Activated naive CD8-positive, alpha-beta T cell treated with anti-CD3 and anti-CD28 coated beads, Interleukin-2, amount 10 ng/mL, durations not matched to agents 7 days and 5 days (primary cell): Measurements from ENCODE around the gene SEC22C. TPM values are rescaled to one million over a fixed set of nuclear protein-coding genes. Genes with fewer than 3 reads are reported as not detected.

Source experiments
- ATAC-seq: fragments of 150-1000 bp; cut with Tn5 transposase; one replicate; pipeline ENCODE4 v1.10.0; 2021; ENCODE audit warnings: low read depth, moderate library complexity
- POLR2A ChIA-PET: fragments of 350-600 bp; sonication (Branson Sonifier 250); formaldehyde crosslinking; loops from one replicate; lab custom pipeline; 2021; ENCODE audit warnings: antibody characterized with exemption; lab: Charles Lee
- DNase-seq: peaks from one replicate; pipeline ENCODE4 v3.0.0; 2021
- H3K27ac Mint-ChIP-seq: one replicate; pipeline ENCODE4 v1.8.0; 2022; ENCODE audit warnings: mild to moderate bottlenecking, mixed read lengths
- H3K27me3 Mint-ChIP-seq: one replicate; pipeline ENCODE4 v1.8.0; 2022; ENCODE audit warnings: mild to moderate bottlenecking, moderate library complexity, mixed read lengths
- H3K36me3 Mint-ChIP-seq: one replicate; pipeline ENCODE4 v1.8.0; 2021; ENCODE audit warnings: mild to moderate bottlenecking, mixed read lengths
- H3K4me1 Mint-ChIP-seq: one replicate; pipeline ENCODE4 v1.8.0; 2021; ENCODE audit warnings: mixed read lengths
- H3K4me3 Mint-ChIP-seq: one replicate; pipeline ENCODE4 v1.8.0; 2022; ENCODE audit warnings: mild to moderate bottlenecking, moderate library complexity, mixed read lengths
- H3K9me3 Mint-ChIP-seq: one replicate; pipeline ENCODE4 v1.8.0; 2021; ENCODE audit warnings: mixed read lengths
- total RNA-seq, 2 experiments: library from RNA; stranded (reverse); gene quantifications; one replicate each; pipeline ENCODE4 v1.2.3, GENCODE V29; 2021

Gene SEC22C
- total RNA-seq, 2 experiments from 2014 or later: 52.5 to 53.0 TPM

DNA sequence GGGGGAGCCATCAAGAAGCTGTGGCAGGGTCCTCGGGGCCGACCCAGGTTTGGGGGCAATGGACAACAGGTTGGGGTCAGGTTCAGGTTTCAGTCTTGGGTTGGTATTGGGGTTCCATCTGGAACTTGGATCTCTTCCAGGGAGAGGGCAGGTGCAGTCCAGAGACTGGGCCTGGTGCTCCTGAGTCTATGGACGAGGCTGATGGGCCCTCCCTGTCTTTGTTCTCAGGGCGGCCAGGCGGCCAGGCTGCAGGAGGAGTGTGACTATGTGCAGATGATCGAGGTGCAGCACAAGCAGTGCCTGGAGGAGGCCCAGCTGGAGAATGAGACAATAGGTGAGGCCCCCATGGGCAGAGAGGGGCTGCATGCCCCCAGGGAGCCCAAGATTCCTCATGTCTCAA lies 68.2 kb downstream of the SEC22C start:
- DNase-seq (no peak), ATAC-seq (no peak)
- Mint-ChIP-seq H3K27ac (peak overlapping the region; percentile 4), H3K27me3 (no peaks in the 10 kb centered on the region), H3K36me3 (peaks cover 4% of the 10 kb centered on the region), H3K9me3 (no peaks in the 10 kb centered on the region), H3K4me1 (peaks cover 15% of the 10 kb centered on the region), H3K4me3 (no peak overlapping the region)
- POLR2A ChIA-PET: interaction anchor here (1.4 kb wide), 1 partner anchor 11 kb away, joined by 6 read pairs; the partner anchor contains the start of gene VIPR1

DNA sequence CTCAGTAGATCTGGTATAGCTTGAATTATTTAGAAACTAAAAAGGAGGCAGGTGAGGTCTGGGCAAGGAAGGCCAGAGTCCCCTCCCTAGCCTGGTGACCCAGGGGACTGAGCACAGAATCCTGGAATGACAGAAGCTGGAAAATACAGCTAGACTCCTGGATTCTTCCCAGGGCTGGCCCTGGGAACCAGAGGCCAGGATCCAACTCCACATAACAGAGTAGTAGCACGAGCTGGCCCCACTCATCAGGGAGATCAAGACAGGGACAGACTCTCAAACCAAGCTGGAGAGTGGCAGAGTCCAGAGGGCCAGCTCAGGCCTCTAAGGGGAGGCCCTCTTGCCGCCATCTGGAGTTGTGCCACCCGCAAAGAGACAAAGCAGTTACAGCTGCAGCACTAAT lies 68.6 kb downstream of the SEC22C start:
- ATAC-seq (no peak), DNase-seq (no peak)
- Mint-ChIP-seq H3K27ac (no peak overlapping the region), H3K4me3 (no peak overlapping the region), H3K36me3 (peaks cover 4% of the 10 kb centered on the region), H3K27me3 (no peaks in the 10 kb centered on the region), H3K4me1 (peaks cover 17% of the 10 kb centered on the region), H3K9me3 (no peaks in the 10 kb centered on the region)
- POLR2A ChIA-PET: interaction anchor here (1.4 kb wide), 1 partner anchor 11 kb away, joined by 6 read pairs; the partner anchor contains the start of gene VIPR1

DNA sequence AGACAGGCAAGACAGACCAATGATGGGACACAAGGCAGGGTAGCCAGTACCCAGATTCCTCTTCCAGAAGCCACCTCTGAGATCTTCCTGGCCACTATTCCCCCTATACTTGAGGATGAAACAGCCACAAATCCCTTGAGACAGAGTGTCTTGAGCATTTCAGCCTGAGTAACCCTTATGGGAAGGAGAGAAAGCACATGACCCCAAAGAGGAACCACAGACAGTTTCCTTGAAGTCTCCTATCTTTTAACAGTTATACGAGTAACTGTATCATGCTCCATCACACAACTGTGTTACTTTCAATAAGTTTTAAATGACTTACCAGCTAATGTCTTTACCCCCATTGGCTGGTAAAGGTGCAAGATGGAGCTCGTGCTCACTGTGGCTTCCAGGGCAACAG lies 70.0 kb downstream of the SEC22C start:
- POLR2A ChIA-PET: interaction anchor here (0.7 kb wide), 1 partner anchor 10 kb away, joined by 4 read pairs; the partner anchor contains the start of gene VIPR1
- ATAC-seq (no peak), DNase-seq (no peak)
- Mint-ChIP-seq H3K36me3 (peaks cover 4% of the 10 kb centered on the region), H3K4me1 (peaks cover 29% of the 10 kb centered on the region), H3K27ac (no peak overlapping the region), H3K9me3 (no peaks in the 10 kb centered on the region), H3K27me3 (no peaks in the 10 kb centered on the region), H3K4me3 (no peak overlapping the region)

DNA sequence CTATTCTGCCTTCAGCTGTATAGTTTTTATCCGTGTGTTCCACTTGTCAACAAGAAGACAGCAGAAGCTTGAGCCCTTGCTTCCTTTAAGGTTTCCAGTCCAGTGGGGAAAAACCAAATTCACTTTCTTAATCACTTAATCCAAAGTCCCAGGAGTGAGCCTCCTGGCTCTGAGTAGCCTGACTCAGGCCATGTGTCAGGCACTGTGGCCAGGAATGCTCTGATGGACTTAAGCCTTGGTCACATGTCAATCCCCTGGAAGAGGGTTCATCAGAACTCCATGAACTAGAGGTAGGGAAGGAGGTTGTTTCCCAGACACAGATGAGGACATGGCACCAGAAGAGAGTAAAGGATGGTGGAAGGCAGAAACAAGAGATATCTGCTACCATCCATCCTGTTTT lies 70.6 kb downstream of the SEC22C start:
- H3K27me3 Mint-ChIP-seq: no peaks in the 10 kb centered on the region
- no peak overlapping the region for H3K27ac Mint-ChIP-seq
- H3K36me3 Mint-ChIP-seq: peaks cover 4% of the 10 kb centered on the region
- H3K9me3 Mint-ChIP-seq: no peaks in the 10 kb centered on the region
- no peak for ATAC-seq
- no peak overlapping the region for H3K4me3 Mint-ChIP-seq
- POLR2A ChIA-PET: no interaction called here
- no peak for DNase-seq
- peaks cover 29% of the 10 kb centered on the region for H3K4me1 Mint-ChIP-seq

DNA sequence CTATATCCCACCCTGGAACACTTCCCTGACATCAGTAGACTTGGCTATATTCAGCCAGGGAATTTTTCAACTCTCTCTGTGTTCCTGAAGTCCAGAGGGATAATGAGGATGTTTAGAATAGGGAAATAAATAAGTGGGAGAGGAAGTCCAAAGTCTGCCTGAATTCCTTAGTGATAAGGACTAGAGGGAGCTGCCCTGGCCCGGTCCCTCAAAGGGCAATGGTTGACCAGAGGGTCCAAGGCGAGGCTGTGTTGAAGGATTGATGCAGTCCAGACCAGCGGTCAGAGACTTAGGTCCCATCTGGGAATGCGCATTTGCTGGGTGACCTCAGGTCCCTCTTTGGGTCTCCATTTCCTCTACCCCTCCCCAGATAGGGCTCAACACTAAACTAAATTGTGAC lies 71.4 kb downstream of the SEC22C start:
- Mint-ChIP-seq H3K9me3 (no peaks in the 10 kb centered on the region), H3K27me3 (no peaks in the 10 kb centered on the region), H3K4me3 (no peak overlapping the region), H3K4me1 (peaks cover 29% of the 10 kb centered on the region), H3K36me3 (peaks cover 4% of the 10 kb centered on the region), H3K27ac (no peak overlapping the region)
- ATAC-seq (no peak), DNase-seq (no peak)
- POLR2A ChIA-PET: no interaction called here

DNA sequence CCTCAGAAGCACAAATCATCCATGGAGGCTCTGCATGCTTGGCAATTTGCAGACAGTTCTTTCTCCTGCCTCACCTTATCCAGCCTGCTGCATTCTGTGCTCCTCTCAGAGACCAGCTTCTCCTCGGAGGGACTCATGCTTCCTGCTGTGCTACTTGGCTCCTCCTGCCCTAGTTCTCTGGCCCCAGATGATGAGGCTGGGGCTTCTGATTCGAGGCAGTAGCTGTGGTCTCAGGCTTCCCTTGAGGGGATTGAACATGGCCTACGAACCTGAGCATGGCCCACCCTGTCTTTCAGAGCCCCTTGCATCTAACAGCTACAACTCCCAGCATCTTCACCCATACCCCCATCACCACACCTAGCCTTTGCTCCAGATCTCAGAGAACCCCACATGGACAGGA lies 72.7 kb downstream of the SEC22C start:
- Mint-ChIP-seq H3K4me1 (peaks cover 31% of the 10 kb centered on the region), H3K36me3 (peaks cover 4% of the 10 kb centered on the region), H3K27ac (no peak overlapping the region), H3K27me3 (no peaks in the 10 kb centered on the region), H3K9me3 (no peaks in the 10 kb centered on the region), H3K4me3 (no peak overlapping the region)
- ATAC-seq: no peak
- no peak for DNase-seq
- POLR2A ChIA-PET: no interaction called here

DNA sequence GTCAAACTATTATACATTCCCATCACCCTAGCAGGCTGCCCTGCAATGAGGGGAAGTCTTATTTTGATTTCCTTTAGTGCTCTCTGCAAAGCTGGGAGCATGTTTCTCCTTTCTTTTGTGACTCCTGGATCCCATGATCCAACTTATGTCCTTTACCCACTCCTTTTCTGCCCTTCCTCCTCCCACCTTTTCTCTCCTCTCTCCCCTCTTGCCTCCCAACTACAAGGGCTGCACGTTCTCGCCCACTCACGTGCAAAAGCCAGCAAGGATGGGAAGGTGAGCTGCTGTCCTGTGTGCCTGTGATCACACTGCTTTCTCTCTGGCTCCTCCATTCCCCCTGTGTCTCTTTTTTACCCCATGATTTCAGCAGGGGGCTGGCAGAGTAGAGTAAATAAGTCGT lies 73.2 kb downstream of the SEC22C start:
- POLR2A ChIA-PET: no interaction called here

DNA sequence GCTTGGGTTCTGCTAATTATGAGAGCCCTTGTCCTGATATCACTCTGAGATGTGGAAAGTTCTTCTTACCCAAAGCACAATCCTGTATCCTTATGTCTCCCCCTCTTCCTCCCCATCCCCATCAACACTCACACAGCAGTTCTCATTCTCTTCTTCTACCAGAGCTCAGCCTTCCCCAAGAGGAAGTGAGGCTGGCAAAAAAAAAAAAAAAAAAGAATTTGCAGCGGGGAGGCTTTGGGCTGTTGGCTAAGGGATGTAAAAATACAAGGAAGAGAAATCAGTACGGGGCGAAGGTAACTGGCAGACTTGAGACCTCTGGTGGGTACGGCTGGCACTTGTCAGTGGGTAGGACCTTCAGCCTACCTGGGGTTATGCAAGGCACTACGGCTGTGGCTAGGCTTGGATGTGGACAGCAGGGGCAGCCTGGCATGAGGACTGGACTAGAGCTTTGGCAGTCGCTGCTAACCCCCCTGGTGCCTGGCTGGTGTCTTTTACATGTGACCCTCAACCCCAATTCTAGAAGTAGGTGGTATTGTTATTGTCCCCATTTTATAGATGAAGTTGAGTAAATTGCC lies 73.9 kb downstream of the SEC22C start:
- Mint-ChIP-seq H3K4me1 (peaks cover 38% of the 10 kb centered on the region), H3K27ac (peak overlapping the region; percentile 69), H3K9me3 (no peaks in the 10 kb centered on the region), H3K36me3 (peaks cover 4% of the 10 kb centered on the region), H3K27me3 (no peaks in the 10 kb centered on the region), H3K4me3 (peak overlapping the region; percentile 23)
- ATAC-seq (peak; percentile 23), DNase-seq (peak; percentile 17)
- POLR2A ChIA-PET: no interaction called here

More for the DNA sequence above, 73.2 kb downstream of the SEC22C start:
- no peak for DNase-seq
- H3K9me3 Mint-ChIP-seq: no peaks in the 10 kb centered on the region
- H3K27me3 Mint-ChIP-seq: no peaks in the 10 kb centered on the region
- ATAC-seq: no peak
- H3K36me3 Mint-ChIP-seq: peaks cover 4% of the 10 kb centered on the region
- H3K4me3 Mint-ChIP-seq: no peak overlapping the region
- peaks cover 31% of the 10 kb centered on the region for H3K4me1 Mint-ChIP-seq
- H3K27ac Mint-ChIP-seq: peak overlapping the region; percentile 62

DNA sequence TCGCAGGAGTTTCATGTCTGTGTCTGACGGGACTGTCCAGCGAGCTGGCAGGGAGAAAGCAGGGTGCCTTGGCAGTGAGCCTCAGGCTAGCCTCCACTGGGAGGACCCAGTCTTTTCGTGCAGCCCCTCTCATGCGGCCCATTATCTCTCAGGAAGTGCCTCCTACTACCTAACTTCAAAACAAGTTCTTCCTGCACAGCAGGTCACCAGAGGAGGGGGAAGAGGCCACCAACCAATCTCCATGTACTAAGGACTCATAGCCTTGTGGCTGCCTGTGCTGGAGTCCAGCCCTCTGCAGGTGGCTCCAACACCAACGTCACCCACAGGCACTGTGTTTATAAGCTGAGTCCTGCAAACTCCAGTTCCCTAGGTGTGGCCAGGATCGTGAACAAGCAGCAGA lies 74.5 kb downstream of the SEC22C start:
- peaks cover 38% of the 10 kb centered on the region for H3K4me1 Mint-ChIP-seq
- POLR2A ChIA-PET: no interaction called here
- peak overlapping the region; percentile 69 for H3K27ac Mint-ChIP-seq
- peaks cover 4% of the 10 kb centered on the region for H3K36me3 Mint-ChIP-seq
- ATAC-seq: peak; percentile 10
- H3K27me3 Mint-ChIP-seq: no peaks in the 10 kb centered on the region
- no peaks in the 10 kb centered on the region for H3K9me3 Mint-ChIP-seq
- H3K4me3 Mint-ChIP-seq: peak overlapping the region; percentile 23
- peak; percentile 31 for DNase-seq

DNA sequence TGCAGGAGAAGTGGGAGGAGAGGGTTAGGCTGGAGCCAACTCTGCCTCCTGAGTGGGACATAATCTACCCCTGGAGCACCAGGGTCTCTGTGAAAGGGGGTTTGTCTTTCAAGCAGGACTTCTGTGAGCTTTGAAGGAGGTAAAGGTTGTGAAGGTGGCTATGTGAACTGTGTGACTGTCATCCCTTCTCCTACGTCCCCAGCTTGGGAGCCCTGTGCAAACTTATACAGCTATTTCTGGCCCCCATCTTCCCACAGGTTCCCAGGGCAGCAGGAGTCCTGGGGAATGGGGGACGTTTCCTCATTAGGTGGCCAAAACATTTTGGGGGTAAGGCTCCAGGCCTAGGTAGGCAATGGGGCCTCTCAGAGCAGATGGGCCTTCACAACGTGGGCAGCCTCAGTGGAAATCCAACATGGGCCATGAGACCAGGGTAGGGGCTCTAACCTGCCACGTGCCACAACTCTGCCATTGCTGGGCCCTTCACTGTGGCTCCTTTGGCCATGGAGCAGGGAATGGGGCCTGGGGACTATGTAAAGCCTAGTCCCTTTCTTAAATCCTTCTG lies 75.8 kb downstream of the SEC22C start:
- Mint-ChIP-seq H3K9me3 (no peaks in the 10 kb centered on the region), H3K27ac (no peak overlapping the region), H3K4me3 (no peak overlapping the region), H3K27me3 (peaks cover 8% of the 10 kb centered on the region), H3K4me1 (peaks cover 36% of the 10 kb centered on the region), H3K36me3 (peaks cover 4% of the 10 kb centered on the region)
- POLR2A ChIA-PET: no interaction called here
- no peak for ATAC-seq
- DNase-seq: peak; percentile 25

DNA sequence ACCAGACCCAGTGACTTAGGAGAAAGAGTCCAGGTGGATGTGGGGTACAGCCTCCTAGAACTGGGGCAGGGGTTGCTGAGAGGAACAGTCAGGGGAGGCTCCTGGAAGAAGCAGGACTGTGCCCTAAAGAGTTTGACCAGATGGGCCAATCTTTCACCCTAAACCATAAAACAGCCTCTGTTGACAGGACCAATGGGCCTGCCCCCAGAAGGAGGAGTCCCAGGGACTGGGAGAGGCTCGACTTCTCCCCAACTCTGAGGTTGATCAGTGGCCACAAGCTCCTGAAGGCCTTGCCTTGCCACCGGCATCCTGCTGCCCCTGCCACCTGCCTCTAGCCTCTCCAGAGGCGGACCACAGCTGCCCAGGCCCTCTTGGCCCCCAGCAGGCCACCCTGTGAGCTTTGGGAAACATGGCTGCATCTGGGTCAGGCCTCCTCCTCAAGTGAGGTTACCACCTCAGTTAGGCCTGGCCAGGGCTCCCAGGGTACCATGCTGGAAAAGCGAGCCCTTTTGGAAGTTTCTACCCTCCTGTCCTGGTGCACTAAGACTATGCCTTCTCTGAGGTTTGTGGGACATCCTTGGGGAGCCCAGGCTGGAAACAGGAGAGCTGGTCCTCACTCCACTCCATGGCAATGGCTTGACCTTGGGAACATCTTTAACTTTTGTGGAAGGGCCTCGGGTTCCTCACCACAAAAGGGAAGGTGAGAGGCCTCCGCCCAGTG lies 76.5 kb downstream of the SEC22C start:
- ATAC-seq: no peak
- Mint-ChIP-seq H3K4me1 (peaks cover 38% of the 10 kb centered on the region), H3K36me3 (peaks cover 4% of the 10 kb centered on the region), H3K27me3 (peaks cover 14% of the 10 kb centered on the region), H3K9me3 (no peaks in the 10 kb centered on the region), H3K27ac (no peak overlapping the region), H3K4me3 (no peak overlapping the region)
- POLR2A ChIA-PET: no interaction called here
- peak; percentile 26 for DNase-seq

DNA sequence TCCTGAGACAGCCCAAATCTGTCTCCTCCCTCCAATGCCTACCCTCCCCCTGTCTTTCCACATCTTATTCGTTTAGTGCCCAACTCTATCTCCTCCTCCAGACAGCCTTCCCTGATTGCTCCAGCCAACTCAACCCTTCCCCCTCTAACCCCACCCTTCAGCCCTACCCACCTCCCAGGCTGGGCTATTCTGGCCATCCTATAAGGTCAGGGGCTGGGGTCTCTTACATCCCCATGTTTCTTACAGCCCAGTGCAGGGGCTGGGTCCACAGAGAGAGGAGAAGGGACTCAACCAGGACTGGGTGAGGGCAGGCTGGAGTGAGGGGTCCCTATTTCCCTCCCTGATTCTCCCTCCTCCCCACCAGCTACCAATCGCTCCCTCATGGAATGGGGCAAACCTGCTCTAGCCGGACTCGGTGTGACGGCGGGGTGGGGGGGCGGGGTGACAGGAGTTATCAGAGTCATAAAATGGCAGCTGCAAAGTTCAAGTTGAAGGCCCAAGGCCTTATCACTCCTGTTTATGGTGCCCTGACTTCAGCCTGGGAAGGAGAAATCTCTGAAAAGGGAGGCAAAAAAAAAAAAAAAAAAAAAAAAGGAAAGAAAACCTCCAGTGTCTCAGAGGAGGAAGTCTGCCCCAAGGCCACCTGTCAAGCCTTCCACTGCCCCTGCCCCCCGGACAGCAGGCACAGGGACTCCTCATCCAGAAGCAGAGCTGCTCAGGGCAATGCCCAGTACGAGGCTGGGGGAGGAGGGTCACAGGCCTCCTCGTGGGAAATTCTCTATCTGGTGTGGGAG lies 77.2 kb downstream of the SEC22C start:
- ATAC-seq (no peak), DNase-seq (peak; percentile 10)
- Mint-ChIP-seq H3K36me3 (no peaks in the 10 kb centered on the region), H3K27ac (no peak overlapping the region), H3K9me3 (no peaks in the 10 kb centered on the region), H3K4me1 (peaks cover 35% of the 10 kb centered on the region), H3K27me3 (peaks cover 20% of the 10 kb centered on the region), H3K4me3 (no peak overlapping the region)
- POLR2A ChIA-PET: no interaction called here

DNA sequence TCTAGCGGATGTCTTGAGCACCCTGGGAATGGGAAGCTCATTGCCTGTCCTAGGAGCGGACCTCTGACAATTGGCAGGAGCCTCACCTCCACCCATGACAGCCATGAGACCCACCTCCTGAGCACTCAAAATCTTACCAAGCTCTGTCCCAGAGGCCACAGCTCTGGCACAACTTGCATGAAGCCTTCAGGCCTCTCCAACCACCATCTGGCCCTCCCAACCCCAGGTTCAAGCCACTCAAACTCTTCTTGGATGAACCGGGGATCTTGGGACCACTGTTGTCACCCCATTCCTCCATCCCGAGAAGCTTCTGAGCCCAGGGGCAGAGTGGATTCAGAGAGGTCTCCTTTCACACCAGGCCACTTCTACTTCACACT lies 77.8 kb downstream of the SEC22C start:
- Mint-ChIP-seq H3K27ac (no peak overlapping the region), H3K9me3 (no peaks in the 10 kb centered on the region), H3K4me3 (no peak overlapping the region), H3K36me3 (no peaks in the 10 kb centered on the region), H3K4me1 (peaks cover 35% of the 10 kb centered on the region), H3K27me3 (peaks cover 22% of the 10 kb centered on the region)
- DNase-seq: peak; percentile 25
- POLR2A ChIA-PET: no interaction called here
- no peak for ATAC-seq
